HG03280 (cell line): ENCODE results near the gene PPP1R7.
"Not testable (repeated sequence)": the region's sequence is repeated elsewhere in the genome, so short reads cannot be mapped to it uniquely, and the experiment has no call there.

Source experiments
- ATAC-seq: cut with Tn5 transposase; IDR thresholded peaks from one replicate; pipeline ENCODE4 v1.9.1; 2021; ENCODE audit warnings: mild to moderate bottlenecking, moderate library complexity; ENCODE audit not compliant: unreplicated experiment

PPP1R7 gene, protein sequence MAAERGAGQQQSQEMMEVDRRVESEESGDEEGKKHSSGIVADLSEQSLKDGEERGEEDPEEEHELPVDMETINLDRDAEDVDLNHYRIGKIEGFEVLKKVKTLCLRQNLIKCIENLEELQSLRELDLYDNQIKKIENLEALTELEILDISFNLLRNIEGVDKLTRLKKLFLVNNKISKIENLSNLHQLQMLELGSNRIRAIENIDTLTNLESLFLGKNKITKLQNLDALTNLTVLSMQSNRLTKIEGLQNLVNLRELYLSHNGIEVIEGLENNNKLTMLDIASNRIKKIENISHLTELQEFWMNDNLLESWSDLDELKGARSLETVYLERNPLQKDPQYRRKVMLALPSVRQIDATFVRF

DNA sequence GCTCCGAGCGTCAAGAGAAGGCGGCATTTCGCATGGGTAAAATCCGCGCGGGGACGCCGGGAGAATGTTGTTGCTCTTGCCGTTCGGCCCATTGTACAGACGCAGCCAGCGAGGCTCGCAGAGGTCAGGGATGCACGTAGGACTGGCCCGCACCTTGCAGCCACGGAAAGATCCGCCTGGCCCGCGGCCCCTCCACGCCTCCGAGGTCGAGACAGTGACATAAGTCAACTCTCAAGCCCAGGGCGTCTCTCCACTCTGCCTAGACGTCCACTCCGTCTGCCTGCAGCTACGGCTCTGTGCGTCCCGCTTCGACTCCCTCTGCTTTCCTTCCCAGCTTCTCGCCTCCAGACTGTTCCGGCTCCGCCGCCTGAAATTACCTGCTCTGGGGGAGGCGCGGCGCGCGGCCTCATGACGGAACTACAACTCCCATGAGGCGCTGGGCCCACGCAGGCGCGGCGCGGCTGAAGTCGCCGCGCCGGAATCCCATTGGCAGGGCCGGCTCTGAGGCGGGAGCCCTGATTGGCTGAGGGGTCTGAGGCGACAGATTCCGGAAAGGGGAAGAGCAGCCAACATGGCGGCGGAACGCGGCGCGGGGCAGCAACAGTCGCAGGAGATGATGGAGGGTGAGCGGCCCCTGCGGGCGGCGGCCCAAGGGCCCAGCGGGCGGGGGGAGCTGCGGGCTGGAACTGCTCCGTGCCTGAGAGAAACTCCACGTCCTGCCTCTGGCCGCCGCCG is at the start of gene PPP1R7:
PPP1R7 (plus strand) TSS at position 543 of the 735 bp plus-strand sequence; CDS start at position 572, 29 bp downstream.
- ATAC-seq: peak; percentile 76

DNA sequence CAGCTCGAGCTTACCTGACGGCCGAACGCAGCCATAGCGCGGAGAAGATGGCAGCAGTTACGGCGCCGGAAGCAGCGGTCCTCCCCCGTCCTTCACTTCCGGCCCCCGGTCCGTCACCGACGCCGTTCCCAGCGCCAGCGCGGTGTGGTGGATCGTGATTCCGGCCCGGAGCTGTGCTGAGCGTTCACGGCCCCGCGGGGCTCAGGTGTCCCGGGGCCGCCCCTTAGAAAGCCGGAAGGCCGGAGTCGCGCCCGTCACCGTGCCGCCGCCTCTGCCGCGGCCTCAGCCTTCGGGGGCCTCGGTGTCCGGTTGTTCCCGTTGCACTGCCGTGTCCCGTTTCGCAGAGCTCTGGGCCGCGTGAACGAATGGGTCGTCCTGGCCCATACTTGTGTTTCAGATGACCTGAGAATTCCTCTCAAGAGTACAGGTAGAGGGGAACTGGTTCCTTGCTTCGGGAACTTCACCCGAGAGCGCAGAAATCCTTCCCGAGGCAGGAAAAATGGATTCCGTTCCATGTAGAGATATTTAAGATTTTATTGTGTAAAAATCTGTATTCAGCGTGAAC is 47.9 kb upstream of the PPP1R7 start, which contains the start of gene MTERF4:
MTERF4 (minus strand) TSS at position 49 of the 565 bp plus-strand sequence; CDS start at position 35, 14 bp downstream.
- ATAC-seq: peak; percentile 90

DNA sequence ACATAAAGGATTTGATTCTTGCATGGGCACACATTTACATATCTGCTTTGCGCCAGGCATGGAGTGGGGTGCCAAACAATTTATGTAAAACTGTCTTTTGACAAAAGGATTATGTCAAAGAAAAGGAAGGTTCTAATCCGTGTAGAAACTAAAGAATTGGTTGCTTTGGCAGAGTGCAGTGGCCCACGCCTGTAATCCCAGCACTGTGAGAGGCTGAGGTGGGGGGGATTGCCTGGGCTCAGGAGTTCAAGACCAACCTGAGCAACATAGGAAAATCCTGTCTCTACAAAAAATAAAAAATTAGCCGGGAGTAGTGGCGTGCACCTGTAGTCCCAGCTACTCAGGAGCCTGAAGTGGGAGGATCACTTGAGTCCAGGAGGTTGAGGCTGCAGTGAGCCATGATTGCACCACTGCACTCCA is 47.1 kb upstream of the PPP1R7 start:
- ATAC-seq: no peak

DNA sequence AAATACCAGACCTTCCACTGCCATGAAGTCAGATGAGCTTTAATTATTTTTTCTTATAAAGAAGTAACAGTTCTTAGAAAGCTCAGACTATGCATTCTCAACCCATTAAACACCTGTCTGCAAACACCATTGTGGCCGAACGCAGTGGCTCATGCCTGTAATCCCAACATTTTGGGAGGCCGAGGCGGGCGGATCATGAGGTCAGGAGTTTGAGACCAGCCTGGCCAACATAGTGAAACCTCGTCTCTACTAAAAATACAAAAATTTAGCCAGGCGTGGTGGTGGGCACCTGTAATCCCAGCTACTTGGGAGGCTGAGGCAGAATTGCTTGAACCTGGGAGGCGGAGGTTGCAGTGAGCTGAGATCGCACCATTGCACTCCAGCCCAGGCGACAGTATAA is 45.7 kb upstream of the PPP1R7 start:
- not testable (repeated sequence) for ATAC-seq

DNA sequence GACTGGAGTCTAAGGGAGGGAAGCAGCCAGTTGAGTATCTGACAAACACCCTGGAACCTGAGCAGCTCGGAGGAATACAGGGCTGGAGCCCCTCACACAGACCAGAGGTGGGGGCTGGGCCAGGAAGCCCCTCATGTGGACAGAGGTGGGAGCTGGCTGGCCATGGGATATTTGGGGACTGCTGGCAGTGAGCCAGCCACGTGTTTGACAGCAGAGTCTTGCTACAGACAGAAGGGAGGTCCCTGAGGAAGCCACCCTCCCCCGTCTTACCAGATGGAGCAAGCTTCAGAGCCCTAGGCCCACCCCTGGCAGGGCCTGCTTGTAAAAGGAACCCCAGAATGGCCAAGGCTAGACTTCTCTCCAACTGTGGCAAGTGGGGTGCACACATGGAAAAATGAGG is 44.6 kb upstream of the PPP1R7 start:
- no peak for ATAC-seq

DNA sequence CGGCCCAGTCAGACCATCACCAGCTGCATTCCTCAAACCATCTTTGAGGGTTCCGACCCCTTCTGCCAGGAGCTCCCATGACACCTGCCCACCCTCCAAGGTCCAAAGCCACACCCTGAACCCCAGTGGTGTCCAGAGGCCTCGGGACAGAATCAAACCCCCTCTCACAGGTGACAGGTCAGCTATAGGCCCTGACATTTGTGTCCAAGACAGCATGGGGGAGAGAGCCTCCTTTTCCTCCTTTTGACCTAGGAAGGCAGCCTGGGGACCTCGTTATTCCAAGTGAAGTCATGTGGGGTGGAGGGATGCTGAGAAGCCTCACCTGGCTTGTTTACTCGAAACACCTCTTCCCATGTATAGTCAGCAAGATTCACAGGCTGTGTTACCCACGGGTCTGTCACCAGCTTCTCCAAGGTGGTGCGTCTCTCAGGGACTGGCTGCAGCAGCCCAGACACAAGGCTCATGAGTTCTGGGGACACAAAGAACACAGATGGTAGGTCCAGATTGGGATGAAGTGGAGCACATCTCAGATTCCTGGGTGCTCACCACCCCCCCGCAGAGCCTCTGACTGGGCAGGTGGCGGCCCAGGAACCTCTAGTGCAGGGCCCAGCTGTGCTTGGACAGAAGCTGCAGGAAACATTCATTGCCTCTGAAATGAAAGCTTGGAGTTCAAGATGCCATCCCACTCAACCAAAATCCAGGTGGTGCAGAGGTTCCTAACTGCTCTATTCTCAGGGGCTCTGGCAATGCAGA is 43.1 kb upstream of the PPP1R7 start:
- ATAC-seq: no peak

DNA sequence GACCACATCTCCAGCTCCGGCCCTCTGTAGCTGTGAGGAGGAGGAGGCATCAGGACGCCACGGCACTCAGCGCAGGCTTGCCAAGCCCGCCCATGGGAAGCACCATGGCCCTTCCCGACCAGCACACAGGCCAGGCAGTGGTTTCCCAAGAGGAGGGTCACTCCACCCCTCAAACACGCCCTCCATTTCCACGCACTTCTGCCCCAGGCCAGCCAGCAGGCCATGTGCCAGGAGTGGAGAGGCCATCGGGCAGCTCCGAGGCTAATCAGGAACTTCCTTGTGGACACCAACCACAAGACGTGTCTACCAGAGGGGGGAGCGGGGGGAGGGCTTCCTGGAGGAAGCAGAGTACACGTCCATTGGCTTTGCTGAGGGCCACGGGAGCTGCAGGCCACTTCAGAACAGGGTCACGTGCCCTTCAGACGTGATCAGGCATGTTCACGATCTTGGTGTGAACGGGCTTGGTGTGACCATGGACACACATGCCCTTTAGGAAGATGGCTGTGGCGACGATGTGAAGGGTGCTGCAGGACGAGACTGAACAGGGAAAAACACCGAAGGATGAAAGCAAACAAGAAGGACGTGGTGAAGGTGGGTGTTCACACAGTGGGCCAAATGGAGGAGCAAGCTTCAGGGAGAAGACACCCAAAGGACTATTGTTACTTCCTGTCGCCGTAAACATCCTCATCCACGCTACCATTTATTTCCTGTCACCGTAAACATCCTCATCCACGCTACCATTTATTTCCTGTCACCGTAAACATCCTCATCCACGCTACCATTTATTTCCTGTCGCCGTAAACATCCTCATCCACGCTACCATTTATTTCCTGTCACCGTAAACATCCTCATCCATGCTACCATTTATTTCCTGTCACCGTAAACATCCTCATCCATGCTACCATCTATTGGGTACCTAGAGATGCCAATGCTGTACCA is 41.7 kb upstream of the PPP1R7 start:
- no peak for ATAC-seq

DNA sequence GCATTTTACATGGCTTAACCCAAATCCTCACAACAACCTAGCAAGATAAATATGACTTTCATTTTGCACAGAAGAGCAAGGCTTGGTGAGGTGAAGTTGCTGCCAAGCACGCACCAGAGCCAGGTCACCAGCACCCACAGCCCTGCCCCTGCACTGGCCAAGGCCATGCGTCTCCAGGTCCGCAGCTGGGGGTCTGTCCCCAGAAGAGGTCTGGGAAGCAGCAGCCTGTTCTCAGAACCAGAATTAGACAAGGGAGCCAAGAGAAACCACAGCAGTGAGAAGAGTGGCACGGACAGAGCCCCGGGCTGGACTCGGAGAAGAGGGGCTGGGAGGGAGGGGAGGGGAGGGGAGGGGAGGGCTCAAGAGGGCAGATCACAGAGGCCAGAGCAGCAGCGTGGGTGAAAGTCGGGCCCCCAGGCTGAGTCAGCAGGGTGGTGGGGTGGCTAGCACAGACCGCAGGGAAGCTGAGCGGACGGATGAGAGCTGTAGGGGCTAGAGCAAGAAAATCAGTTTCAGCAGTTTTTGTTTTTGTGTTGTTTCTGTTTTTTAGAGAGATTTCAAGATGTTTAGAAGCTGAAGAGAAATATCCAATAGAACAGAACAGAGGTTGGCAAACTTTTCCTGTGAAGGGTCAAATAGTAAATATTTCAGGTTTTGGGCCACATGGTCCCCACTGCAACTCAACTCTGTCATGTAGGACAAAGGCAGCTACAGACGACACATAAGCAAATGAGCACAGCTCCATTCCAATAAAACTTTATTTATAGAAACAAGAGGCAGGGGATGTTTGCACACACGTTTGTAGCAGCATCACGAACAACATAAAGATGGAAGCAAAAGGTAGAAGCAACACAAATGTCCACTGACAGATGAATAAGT is 40.8 kb upstream of the PPP1R7 start:
- no peak for ATAC-seq

DNA sequence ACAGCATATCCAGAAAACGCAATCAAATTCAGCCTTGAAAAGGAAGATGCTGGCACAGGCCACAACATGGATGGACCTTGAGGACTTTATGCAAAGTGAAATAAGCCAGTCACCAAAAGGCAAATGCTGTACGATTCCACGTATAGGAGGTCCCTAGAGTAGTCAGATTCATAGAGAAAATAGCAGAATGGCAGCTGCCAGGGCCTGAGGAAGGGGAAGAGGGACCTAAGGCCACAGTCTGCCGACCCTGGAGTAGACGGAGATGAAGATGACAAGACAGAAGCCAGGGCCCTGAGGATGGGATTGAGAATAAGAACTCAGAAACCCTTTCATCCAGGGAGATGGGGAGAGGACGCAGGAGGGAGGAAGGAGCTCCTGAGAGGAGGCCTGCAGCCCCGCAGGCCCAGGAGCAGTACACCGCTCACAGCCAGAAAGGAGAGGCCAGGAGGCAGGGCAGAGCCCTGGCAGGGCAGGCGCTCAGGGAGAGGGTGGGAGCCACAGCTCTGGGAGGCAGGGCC is 40.1 kb upstream of the PPP1R7 start:
- ATAC-seq: peak; percentile 5

DNA sequence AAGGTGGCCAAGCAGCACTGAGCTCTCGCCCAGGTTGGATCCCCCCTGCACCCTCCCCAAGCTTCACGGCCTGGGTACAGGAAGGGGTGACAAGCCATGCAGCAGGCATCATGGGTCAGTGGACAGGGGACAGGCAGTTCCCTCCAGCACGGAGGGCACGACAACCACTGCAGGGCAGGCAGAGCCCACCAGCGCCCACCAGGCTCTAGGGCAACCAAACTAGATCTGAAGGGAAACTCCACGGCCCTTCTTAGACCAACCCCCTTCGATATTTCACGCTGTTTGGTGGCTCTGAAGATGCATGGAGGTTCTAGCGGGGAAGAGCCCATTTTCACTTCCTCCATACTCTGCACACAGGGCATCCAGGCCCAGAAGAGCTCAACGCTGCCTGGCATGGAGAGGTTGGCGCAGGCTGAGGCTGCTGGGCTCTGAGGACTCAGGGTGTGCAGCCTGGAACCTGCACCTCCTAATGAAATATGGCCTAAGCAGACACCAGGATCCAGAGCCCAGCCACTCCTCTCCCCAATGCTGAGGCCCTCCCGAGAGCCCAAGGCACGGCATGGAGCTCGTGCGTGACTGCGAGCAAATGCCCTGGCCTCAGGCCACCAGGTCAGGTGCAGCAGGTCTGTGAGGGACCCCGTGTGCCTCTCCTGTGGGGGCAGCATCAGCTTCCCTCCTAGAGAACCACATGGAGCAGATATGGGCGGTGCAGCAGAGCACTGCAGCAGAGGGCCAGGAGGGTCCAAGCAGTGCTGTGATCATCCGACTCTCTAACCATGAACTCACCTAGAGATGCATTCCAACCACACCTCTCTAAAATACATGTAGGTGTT is 39.4 kb upstream of the PPP1R7 start:
- peak; percentile 39 for ATAC-seq

DNA sequence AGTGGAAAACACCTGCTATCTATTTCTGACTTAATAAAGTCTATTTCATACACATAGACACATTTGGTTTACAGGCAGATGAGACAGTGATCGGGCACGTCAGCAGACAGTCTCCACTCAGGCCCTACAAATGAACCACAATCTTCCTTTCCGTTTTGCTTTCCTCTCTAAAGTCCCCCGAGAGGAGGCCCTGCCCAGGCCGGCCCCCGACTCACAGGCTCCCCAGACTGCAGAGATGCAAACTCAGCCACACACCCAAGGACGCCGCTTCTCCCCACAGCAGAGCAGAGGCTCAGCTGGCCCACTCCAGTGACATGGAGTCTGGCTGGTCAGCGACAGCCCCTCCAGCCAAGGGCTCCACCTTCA is 38.8 kb upstream of the PPP1R7 start:
- peak; percentile 51 for ATAC-seq

DNA sequence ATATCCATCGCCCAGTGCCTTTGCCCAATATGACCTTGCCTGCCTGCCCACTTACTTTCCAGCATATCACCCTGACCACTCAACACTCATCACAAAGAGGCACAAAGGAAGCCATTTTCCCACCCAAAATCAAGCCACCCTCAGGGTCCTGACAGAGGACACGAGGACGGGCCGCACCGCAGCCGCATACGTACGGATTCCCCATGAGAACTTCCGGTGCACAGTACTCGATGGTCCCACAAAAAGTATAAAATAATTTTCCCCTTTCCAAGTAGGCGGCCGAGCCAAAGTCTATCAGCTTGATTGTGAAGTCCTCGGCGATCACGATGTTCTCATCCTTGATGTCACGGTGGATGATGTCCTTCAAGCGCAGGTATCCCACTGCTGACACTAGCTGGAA is 38.2 kb upstream of the PPP1R7 start:
- ATAC-seq: no peak

DNA sequence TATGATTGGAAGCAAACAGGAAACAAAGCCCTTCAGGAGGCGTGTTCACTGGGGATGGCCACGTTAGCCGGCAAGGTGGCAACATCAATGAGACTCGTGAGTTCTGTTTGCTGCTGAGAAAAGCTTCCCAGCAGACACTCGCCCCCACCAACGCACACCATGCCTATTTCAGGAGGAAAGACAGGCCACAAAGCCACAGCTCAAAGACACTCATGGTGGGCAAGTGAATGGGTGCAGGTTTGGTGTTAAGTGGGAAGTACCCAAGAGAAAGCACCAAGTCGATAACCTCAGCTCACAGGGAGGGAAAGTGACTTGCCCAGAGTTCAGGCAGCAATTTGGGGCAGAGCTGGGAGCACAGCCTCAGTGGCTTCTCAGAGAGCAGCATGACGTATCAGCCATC is 37.7 kb upstream of the PPP1R7 start:
- no peak for ATAC-seq

DNA sequence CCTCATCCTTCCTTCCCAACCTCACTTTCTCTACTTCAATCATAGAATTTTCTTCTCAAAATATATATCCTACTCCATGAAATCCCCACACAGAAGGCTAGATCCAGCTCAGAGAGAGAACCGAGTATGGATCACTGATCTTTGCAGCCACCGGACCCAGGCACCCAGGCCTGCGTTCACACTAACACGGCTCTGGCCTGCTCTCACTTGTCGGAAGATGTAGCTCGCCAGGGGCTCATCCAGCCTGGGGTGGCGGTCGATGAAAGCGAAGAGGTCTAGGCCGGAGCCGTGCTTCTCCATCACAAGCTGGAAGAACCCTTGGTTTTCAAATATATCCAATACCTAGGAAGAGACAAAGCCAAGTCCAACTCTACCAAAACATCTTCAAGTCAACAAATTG is 35.4 kb upstream of the PPP1R7 start:
- no peak for ATAC-seq

DNA sequence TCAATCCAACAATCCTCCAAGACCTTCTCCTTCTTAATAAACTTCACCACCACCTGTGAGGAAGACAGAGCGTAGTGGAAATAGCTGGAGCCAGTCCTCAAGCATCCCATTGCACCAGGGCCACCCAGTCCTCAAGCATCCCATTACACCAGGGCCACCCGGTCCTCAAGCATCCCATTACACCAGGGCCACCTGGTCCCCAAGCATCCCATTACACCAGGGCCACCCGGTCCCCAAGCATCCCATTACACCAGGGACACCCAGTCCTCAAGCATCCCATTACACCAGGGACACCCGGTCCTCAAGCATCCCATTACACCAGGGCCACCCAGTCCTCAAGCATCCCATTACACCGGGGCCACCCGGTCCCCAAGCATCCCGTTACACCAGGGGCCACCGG is 34.9 kb upstream of the PPP1R7 start:
- ATAC-seq: no peak

DNA sequence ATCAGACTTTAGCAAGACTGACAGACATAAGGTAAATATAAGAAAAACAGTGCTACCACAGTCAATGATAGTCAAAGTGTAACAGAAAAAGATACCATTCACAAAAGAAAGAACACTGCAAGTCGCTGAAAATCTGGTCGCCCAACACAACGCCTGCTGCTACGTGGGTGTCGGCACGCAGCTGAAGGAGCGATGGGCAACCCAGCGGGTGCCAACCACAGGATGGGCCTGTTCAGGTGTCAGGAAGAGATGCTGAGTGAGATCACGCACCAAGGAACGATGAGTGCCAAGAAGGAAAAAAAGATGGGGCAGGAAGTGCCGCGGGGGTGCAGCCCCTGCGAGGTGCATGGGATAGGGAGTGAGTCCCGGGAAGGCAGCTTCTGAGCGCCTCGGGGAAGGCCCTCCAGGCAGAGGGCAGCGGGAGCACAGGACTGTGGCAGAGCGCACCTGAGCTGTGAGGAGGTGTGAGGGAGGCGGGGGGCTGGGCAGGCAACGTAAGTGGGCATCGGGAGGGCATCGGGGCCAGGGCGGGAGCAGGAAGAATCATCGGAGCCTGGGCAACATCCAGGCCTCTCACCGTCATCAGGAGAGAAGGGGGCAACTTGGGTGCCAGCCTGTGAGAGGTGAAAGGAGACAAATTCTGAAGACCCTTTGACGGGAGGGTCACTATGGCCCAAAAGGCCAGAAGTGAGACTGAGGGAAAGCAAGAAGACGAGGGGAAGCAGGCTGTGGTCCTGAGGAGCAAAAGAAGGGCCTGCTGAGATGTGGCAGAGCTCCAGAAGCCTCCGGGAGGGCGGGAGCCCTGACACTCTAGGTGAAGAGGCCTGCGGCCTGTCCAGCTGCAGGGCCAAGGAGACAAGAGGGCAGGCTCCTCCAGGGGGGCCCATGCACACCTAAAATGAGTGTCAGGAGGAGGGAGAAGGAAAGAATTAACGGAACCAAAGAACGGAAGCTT is 33.4 kb upstream of the PPP1R7 start:
- ATAC-seq: no peak
